Measurements from ENCODE around the gene FAM168A.

The FAM168A gene

GRCh38 chr11:73528483-73529203, 69.3 kb downstream of the FAM168A start:
- H3K9ac ChIP-seq (ENCODE audit: low read depth, low read length) = no peak overlapping the region
- H3K9me3 ChIP-seq (replicated peaks; ENCODE audit: low read length) = no peaks in the 10 kb centered on the region
- no peaks in the 10 kb centered on the region for H3K27me3 ChIP-seq (ENCODE audit: control insufficient read depth, insufficient read depth, low read length)
- H3K4me2 ChIP-seq (ENCODE audit: low read length) = no peak overlapping the region
- H3K4me1 ChIP-seq (ENCODE audit: control insufficient read depth, insufficient read depth, low read length) = peaks cover 3% of the 10 kb centered on the region
- H3K36me3 ChIP-seq (ENCODE audit: insufficient read depth, low read length) = no peaks in the 10 kb centered on the region
- no peak overlapping the region for H3K4me3 ChIP-seq (ENCODE audit: low read length)

GRCh38 chr11:73528013-73528412, 69.9 kb downstream of the FAM168A start:
- peaks cover 3% of the 10 kb centered on the region for H3K4me1 ChIP-seq (ENCODE audit: control insufficient read depth, insufficient read depth, low read length)
- no peak overlapping the region for H3K4me3 ChIP-seq (ENCODE audit: low read length)
- no peaks in the 10 kb centered on the region for H3K9me3 ChIP-seq (replicated peaks; ENCODE audit: low read length)

GRCh38 chr11:73525611-73526010, 72.3 kb downstream of the FAM168A start:
- Histone ChIP-seq H3K9ac (ENCODE audit: low read depth, low read length) (no peak overlapping the region), H3K36me3 (ENCODE audit: insufficient read depth, low read length) (no peaks in the 10 kb centered on the region), H3K4me2 (ENCODE audit: low read length) (no peak overlapping the region), H3K4me1 (ENCODE audit: control insufficient read depth, insufficient read depth, low read length) (peaks cover 17% of the 10 kb centered on the region), H3K9me3 (replicated peaks; ENCODE audit: low read length) (no peaks in the 10 kb centered on the region), H3K4me3 (ENCODE audit: low read length) (no peak overlapping the region), H3K27me3 (ENCODE audit: control insufficient read depth, insufficient read depth, low read length) (no peaks in the 10 kb centered on the region)

More at GRCh38 chr11:73528013-73528412, 69.9 kb downstream of the FAM168A start:
- Histone ChIP-seq H3K4me2 (ENCODE audit: low read length) (no peak overlapping the region), H3K9ac (ENCODE audit: low read depth, low read length) (no peak overlapping the region), H3K27me3 (ENCODE audit: control insufficient read depth, insufficient read depth, low read length) (no peaks in the 10 kb centered on the region), H3K36me3 (ENCODE audit: insufficient read depth, low read length) (no peaks in the 10 kb centered on the region)

- H3K9ac ChIP-seq (ENCODE audit: low read depth, low read length) = no peak overlapping the region
- peaks cover 17% of the 10 kb centered on the region for H3K4me1 ChIP-seq (ENCODE audit: control insufficient read depth, insufficient read depth, low read length)
- H3K4me2 ChIP-seq (ENCODE audit: low read length) = no peak overlapping the region
- H3K9me3 ChIP-seq (replicated peaks; ENCODE audit: low read length) = no peaks in the 10 kb centered on the region
- H3K36me3 ChIP-seq (ENCODE audit: insufficient read depth, low read length) = no peaks in the 10 kb centered on the region
- H3K27me3 ChIP-seq (ENCODE audit: control insufficient read depth, insufficient read depth, low read length) = no peaks in the 10 kb centered on the region
- no peak overlapping the region for H3K4me3 ChIP-seq (ENCODE audit: low read length)
Observed at GRCh38 chr11:73524774-73525173, 73.1 kb downstream of the FAM168A start.

GRCh38 chr11:73521621-73522020, 76.3 kb downstream of the FAM168A start:
- peaks cover 13% of the 10 kb centered on the region for H3K4me1 ChIP-seq (ENCODE audit: control insufficient read depth, insufficient read depth, low read length)
- H3K9ac ChIP-seq (ENCODE audit: low read depth, low read length) = no peak overlapping the region
- H3K9me3 ChIP-seq (replicated peaks; ENCODE audit: low read length) = no peaks in the 10 kb centered on the region
- no peak overlapping the region for H3K4me2 ChIP-seq (ENCODE audit: low read length)
- H3K4me3 ChIP-seq (ENCODE audit: low read length) = no peak overlapping the region
- H3K36me3 ChIP-seq (ENCODE audit: insufficient read depth, low read length) = no peaks in the 10 kb centered on the region
- H3K27me3 ChIP-seq (ENCODE audit: control insufficient read depth, insufficient read depth, low read length) = no peaks in the 10 kb centered on the region

GRCh38 chr11:73520353-73521061, 77.4 kb downstream of the FAM168A start:
- Histone ChIP-seq H3K36me3 (ENCODE audit: insufficient read depth, low read length) (no peaks in the 10 kb centered on the region), H3K4me1 (ENCODE audit: control insufficient read depth, insufficient read depth, low read length) (peaks cover 13% of the 10 kb centered on the region), H3K4me3 (ENCODE audit: low read length) (no peak overlapping the region), H3K27me3 (ENCODE audit: control insufficient read depth, insufficient read depth, low read length) (no peaks in the 10 kb centered on the region), H3K9me3 (replicated peaks; ENCODE audit: low read length) (no peaks in the 10 kb centered on the region), H3K9ac (ENCODE audit: low read depth, low read length) (no peak overlapping the region), H3K4me2 (ENCODE audit: low read length) (no peak overlapping the region)

- Histone ChIP-seq H3K9ac (ENCODE audit: low read depth, low read length) (no peak overlapping the region), H3K36me3 (ENCODE audit: insufficient read depth, low read length) (no peaks in the 10 kb centered on the region), H3K4me3 (ENCODE audit: low read length) (no peak overlapping the region), H3K27me3 (ENCODE audit: control insufficient read depth, insufficient read depth, low read length) (no peaks in the 10 kb centered on the region), H3K4me2 (ENCODE audit: low read length) (no peak overlapping the region), H3K9me3 (replicated peaks; ENCODE audit: low read length) (no peaks in the 10 kb centered on the region), H3K4me1 (ENCODE audit: control insufficient read depth, insufficient read depth, low read length) (peaks cover 13% of the 10 kb centered on the region)
Observed at GRCh38 chr11:73519266-73519665, 78.6 kb downstream of the FAM168A start.

- no peaks in the 10 kb centered on the region for H3K27me3 ChIP-seq (ENCODE audit: control insufficient read depth, insufficient read depth, low read length)
- H3K9me3 ChIP-seq (replicated peaks; ENCODE audit: low read length) = no peaks in the 10 kb centered on the region
Observed at GRCh38 chr11:73518195-73518594, 79.7 kb downstream of the FAM168A start.

GRCh38 chr11:73516080-73516479, 81.8 kb downstream of the FAM168A start:
- Histone ChIP-seq H3K9me3 (replicated peaks; ENCODE audit: low read length) (no peaks in the 10 kb centered on the region), H3K27me3 (ENCODE audit: control insufficient read depth, insufficient read depth, low read length) (no peaks in the 10 kb centered on the region), H3K36me3 (ENCODE audit: insufficient read depth, low read length) (no peaks in the 10 kb centered on the region), H3K4me1 (ENCODE audit: control insufficient read depth, insufficient read depth, low read length) (peaks cover 4% of the 10 kb centered on the region), H3K4me2 (ENCODE audit: low read length) (no peak overlapping the region), H3K4me3 (ENCODE audit: low read length) (no peak overlapping the region), H3K9ac (ENCODE audit: low read depth, low read length) (no peak overlapping the region)

More at GRCh38 chr11:73518195-73518594, 79.7 kb downstream of the FAM168A start:
- no peak overlapping the region for H3K9ac ChIP-seq (ENCODE audit: low read depth, low read length)
- peaks cover 13% of the 10 kb centered on the region for H3K4me1 ChIP-seq (ENCODE audit: control insufficient read depth, insufficient read depth, low read length)
- H3K4me3 ChIP-seq (ENCODE audit: low read length) = no peak overlapping the region
- H3K4me2 ChIP-seq (ENCODE audit: low read length) = no peak overlapping the region
- H3K36me3 ChIP-seq (ENCODE audit: insufficient read depth, low read length) = no peaks in the 10 kb centered on the region

- no peaks in the 10 kb centered on the region for H3K4me1 ChIP-seq (ENCODE audit: control insufficient read depth, insufficient read depth, low read length)
- no peak overlapping the region for H3K4me2 ChIP-seq (ENCODE audit: low read length)
- no peak overlapping the region for H3K4me3 ChIP-seq (ENCODE audit: low read length)
- H3K9ac ChIP-seq (ENCODE audit: low read depth, low read length) = no peak overlapping the region
- H3K9me3 ChIP-seq (replicated peaks; ENCODE audit: low read length) = no peaks in the 10 kb centered on the region
- H3K27me3 ChIP-seq (ENCODE audit: control insufficient read depth, insufficient read depth, low read length) = no peaks in the 10 kb centered on the region
- no peaks in the 10 kb centered on the region for H3K36me3 ChIP-seq (ENCODE audit: insufficient read depth, low read length)
Observed at GRCh38 chr11:73513707-73514106, 84.2 kb downstream of the FAM168A start.

- Histone ChIP-seq H3K4me2 (ENCODE audit: low read length) (no peak overlapping the region), H3K4me3 (ENCODE audit: low read length) (no peak overlapping the region), H3K9ac (ENCODE audit: low read depth, low read length) (no peak overlapping the region), H3K27me3 (ENCODE audit: control insufficient read depth, insufficient read depth, low read length) (no peaks in the 10 kb centered on the region), H3K4me1 (ENCODE audit: control insufficient read depth, insufficient read depth, low read length) (peaks cover 14% of the 10 kb centered on the region), H3K9me3 (replicated peaks; ENCODE audit: low read length) (no peaks in the 10 kb centered on the region), H3K36me3 (ENCODE audit: insufficient read depth, low read length) (no peaks in the 10 kb centered on the region)
Observed at GRCh38 chr11:73510877-73511276, 87.0 kb downstream of the FAM168A start.

- H3K27me3 ChIP-seq (ENCODE audit: control insufficient read depth, insufficient read depth, low read length) = no peaks in the 10 kb centered on the region
- H3K4me2 ChIP-seq (ENCODE audit: low read length) = no peak overlapping the region
- H3K9me3 ChIP-seq (replicated peaks; ENCODE audit: low read length) = no peaks in the 10 kb centered on the region
- no peak overlapping the region for H3K9ac ChIP-seq (ENCODE audit: low read depth, low read length)
- no peaks in the 10 kb centered on the region for H3K36me3 ChIP-seq (ENCODE audit: insufficient read depth, low read length)
- H3K4me1 ChIP-seq (ENCODE audit: control insufficient read depth, insufficient read depth, low read length) = peaks cover 14% of the 10 kb centered on the region
- no peak overlapping the region for H3K4me3 ChIP-seq (ENCODE audit: low read length)
Observed at GRCh38 chr11:73510106-73510505, 87.8 kb downstream of the FAM168A start.
